Fibroblast of mammary gland (primary cell): ENCODE measurements around the gene NMB.

ENCODE experiments used
- DNase-seq: peaks from one replicate; pipeline ENCODE4 v3.0.0-alpha.2; 2010; ENCODE audit warnings: low read depth
- H3K4me3 ChIP-seq: 2 replicates; pipeline ENCODE4 v1.5.1; 2011; ENCODE audit warnings: low read depth, mild to moderate bottlenecking, low read length, moderate library complexity; ENCODE audit not compliant: control insufficient read depth
- CTCF ChIP-seq: conservative IDR thresholded peaks from 2 replicates; pipeline ENCODE4 v1.5.1; 2011; ENCODE audit warnings: low read depth, low read length, inconsistent platforms; ENCODE audit not compliant: control insufficient read depth, insufficient read depth

The NMB gene

GRCh38 chr15:84620626-84621025, 37.4 kb downstream of the NMB start:
- H3K4me3 ChIP-seq: no peak overlapping the region
- DNase-seq: no peak
- no peak for TF ChIP-seq CTCF

DNA sequence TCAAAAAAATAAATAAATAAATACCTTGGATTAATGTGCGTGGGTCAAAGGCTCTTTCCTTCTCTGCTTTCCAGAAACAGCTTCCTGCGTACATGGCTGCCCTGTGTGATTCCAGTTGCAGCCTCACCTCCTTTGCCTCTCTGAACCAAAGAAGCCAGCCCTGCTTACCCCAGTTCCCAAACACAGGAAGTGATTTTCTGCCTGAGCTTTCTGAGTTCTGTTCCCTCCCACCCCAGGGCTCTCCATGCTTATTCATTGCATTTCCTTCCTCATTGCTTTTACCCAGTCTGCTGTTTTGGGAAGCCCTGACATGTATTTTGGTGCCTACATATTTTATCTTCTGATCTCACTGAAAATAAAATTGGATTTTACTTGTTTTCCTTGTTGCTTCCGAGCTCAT, 41.8 kb downstream of the NMB start:
- DNase-seq: no peak
- H3K4me3 ChIP-seq: no peak overlapping the region
- no peak for TF ChIP-seq CTCF

DNA sequence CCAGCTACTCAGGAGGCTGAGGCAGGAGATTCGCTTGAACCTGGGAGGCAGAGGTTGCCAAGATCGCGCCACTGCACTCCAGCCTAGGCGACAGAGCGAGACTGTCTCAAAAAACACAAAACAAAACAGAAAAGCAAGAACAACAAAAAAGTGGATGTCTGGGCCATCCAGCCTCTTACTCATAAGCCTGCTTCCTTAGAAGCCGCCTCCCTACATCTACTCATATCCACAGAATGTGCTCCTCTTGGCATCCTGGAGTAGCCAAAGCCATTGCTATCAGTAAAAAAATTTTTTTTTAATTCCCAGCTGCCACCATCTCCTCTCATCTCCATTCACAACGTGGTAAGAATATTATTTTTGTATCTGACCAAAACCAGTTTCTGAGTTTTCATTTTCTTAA, 46.4 kb downstream of the NMB start:
- peak; percentile 21 for DNase-seq
- TF ChIP-seq CTCF: no peak
- no peak overlapping the region for H3K4me3 ChIP-seq

GRCh38 chr15:84609818-84610525, 48.0 kb downstream of the NMB start:
- H3K4me3 ChIP-seq: no peak overlapping the region
- DNase-seq: no peak
- no peak for TF ChIP-seq CTCF

DNA sequence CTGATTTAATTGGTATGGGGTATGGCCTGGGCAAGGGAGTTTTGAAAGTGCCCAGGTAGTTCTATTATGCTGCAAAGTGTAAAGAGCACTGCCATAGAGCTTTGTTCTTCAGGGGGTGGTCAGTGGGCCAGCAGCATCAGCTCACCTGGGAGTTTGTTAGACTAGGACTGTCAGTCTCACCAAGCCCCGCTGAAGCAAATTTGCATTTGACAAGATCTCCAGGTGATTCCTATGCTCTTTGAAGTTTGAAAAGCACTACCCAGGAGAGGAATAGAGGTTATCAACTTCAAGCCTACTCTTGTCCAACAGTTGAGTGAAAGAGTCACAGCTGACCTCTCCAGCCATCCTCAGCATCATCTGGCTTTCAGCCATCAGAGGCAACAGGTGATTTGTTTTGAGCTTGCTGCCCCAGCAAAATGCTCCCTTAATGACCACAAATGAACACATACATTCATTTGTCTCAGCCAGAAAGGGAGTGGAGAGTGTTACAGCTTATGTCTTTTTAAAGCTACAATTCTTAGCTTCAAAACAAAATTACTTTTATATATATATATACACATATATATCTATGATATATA, 49.2 kb downstream of the NMB start:
- TF ChIP-seq CTCF: no peak
- H3K4me3 ChIP-seq: no peak overlapping the region
- DNase-seq: no peak

- no peak overlapping the region for H3K4me3 ChIP-seq
- DNase-seq: no peak
- no peak for TF ChIP-seq CTCF
Observed at GRCh38 chr15:84606653-84607120, 51.3 kb downstream of the NMB start.
